Stimulated activated CD8-positive, alpha-beta memory T cell treated with anti-CD3 and anti-CD28 coated beads, Interleukin-4, amount 100 ng/mL, for 4 hours (primary cell): ENCODE results near the gene CATSPERD.

Experiments
- DNase-seq, 2 donors: peaks; one replicate each; pipeline ENCODE4 v3.0.0-alpha.2; 2020; ENCODE audit warnings: low read depth in 2 of 2, low spot score in 1 of 2

CATSPERD gene

GRCh38 chr19:5803752-5804515 lies 83.5 kb downstream of the CATSPERD start:
- DNase-seq, result peak; percentile 72 to 75

DNA sequence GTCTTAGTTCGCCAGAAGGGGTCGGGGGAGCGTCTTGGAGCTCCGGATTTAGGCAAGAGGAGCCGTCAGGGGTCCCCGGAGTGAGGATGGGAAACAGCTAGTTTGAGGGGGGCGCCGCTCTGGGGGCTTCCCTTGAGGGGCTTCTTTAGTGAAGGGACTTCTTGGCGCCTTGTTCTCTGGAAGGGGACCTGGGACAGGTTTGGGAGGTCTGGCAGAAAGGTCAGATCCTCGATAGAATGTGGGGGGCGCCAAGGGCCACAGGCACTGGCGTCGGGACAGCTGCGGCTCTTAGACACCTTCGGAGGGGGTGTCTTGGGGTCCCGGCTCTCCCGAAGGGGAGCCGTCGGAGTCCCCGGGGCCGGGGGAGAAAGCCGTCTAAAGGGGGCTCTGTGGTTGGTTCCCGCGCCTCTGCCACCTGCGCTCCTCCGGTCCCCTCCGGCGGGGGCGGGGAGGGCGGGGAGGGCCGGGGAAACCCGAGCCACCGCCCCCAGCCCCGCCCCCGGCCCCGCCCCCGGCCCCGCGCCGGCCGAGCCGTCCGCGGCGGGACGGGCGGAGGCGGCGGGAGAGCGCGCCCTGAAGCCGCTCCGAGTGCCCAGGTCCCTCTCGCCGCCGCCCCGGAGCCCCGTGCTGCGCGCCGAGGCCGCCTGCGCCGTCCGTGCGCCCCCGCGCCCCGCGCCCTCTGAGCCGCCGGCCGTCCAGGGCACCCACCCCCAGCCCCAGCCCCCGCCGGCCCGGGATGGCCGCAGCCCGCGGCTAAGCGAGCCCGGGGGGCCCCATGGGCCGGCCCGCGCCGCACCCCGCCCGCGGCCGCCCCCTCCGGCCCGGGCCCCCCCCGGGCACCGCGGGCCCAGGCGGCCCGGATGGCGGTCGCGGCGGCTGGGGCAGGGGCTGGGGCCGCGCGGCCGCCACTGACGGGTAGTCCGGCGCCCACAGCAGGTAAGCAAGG lies 84.4 kb downstream of the CATSPERD start, which contains the start of gene NRTN:
NRTN (plus strand) TSS at position 552 of the 946 bp plus-strand sequence. CDS start 19,099 bp downstream, outside the sequence.
- no peak for DNase-seq

DNA sequence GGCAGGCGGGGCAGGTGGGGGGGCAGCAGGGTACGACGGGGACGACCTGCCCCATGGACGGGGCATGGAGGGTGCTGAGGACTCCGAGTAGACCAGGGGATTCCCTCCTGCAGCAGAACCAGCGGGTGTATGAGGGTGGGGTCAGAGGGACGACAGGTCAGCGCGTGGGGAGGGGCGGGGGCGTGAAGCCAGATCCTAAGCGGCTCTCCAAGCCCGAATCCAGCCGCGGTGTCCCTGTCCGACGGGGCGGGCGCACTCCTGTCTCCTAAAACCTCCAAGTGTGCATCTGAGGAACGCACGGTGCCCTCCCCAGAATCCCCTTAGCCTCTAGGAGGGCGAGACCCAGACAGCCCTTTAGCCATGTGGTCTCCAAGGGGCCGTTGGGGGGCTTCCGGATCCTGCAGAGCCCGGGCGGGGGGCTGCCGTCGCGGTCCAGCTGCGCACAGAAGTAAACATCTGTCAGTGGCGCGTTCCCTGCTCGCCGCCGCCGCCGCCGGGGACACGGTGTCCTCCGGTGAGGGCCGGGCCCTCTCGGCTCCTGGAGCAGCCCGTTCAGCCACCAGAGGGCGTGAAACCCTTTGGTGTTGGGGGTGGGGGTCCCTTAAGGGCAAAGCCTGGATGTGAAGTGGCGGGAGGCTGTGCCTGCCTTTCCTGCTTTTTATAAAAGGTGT lies 85.2 kb downstream of the CATSPERD start:
- no peak for DNase-seq

- DNase-seq, result no peak
Observed at GRCh38 chr19:5806133-5806489, 85.7 kb downstream of the CATSPERD start.

- no peak for DNase-seq
Observed at GRCh38 chr19:5806905-5807304, 86.5 kb downstream of the CATSPERD start.

DNA sequence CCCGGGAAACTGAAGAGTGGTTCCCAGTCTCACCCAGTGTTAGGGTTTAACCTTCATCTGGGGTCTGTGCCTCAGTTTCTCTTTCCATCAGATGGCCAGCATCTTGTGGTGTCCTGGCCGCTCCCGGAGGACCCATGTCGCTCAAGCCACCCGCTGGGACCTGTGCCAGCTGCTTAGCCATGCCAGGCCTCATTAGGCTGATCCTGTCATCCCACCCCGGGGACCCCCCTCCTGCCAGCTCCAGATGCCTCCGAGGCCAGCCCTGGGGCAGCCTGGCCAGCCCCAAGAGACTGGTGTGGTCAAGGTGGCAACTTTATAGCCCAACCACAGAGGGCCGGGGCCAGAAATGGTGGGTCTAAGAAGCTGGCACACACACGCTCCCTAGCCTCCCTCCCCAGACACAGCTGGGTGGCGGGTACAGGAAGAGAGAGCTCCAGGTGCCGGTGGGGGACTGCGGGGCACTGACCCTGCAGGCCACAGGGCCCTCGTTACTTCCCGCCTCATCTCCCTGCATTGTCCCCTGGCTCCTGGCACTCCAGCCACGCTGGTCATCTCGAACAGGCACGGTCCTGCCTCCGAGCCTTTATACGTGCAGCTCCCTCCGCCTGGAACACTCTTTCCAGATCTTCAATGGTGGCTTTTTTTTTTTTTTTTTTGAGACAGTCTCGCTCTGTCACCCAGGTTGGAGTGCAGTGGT lies 87.8 kb downstream of the CATSPERD start:
- no peak for DNase-seq

DNA sequence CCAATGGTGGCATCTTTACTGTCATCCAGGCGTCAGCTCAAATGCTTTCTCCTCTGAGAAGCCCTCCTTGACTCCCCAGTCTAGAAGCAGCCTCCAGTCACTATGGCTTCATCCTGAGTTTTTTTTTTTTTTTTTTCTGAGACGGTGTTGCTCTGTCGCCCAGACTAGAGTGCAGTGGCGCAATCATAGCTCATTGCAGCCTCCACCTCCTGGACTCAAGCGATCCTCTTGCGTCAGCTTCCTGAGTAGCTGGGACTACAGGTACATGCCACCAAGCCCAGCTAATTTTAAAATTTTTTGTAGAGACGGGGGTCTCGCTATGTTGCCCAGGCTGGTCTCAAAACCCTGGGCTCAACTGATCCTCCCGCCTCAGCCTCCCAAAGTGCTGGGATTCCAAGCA lies 88.6 kb downstream of the CATSPERD start:
- DNase-seq, result no peak

GRCh38 chr19:5809469-5809868 lies 89.0 kb downstream of the CATSPERD start:
- DNase-seq, result no peak

DNA sequence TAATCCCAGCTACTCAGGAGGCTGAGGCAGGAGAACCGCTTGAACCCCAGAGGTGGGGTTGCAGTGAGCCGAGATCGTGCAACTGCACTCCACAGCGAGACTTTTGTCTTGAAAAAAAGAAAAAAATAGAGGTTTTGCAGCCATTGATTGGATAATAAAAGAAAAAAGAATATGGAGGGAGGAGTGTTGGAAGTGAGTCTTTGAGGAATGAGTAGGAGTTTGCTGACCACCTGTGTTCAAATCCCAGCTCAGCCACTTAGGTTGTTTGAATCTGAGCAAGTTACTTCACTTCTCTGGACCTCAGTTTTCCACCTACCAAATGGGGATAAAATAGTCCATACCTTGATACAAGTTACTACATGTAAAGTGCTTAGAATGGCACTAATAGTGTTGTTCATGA lies 90.7 kb downstream of the CATSPERD start:
- DNase-seq, result no peak

- DNase-seq, result no peak
Observed at GRCh38 chr19:5814123-5814851, 93.8 kb downstream of the CATSPERD start.

DNA sequence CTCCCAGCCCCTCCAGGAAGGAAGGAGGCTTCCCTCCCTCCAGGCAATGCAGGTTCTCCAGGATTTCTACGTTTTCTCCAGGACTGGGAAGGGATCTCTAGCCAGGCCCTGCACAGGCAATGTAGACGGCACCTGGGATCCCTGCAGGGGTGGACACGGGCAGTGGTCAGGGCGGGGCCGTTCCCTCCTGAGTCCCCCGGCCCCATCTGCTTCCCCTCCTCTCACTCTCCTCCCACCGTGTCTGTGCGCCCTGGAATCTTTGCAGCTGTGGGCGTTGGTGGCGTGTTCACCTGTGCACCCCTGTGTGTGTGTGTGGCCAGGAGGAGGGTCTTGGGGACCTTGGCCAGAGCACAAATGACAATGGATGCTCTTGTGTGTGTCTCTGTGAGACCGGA lies 94.4 kb downstream of the CATSPERD start:
- no peak for DNase-seq

- no peak for DNase-seq
Observed at GRCh38 chr19:5817218-5817617, 96.8 kb downstream of the CATSPERD start.

DNA sequence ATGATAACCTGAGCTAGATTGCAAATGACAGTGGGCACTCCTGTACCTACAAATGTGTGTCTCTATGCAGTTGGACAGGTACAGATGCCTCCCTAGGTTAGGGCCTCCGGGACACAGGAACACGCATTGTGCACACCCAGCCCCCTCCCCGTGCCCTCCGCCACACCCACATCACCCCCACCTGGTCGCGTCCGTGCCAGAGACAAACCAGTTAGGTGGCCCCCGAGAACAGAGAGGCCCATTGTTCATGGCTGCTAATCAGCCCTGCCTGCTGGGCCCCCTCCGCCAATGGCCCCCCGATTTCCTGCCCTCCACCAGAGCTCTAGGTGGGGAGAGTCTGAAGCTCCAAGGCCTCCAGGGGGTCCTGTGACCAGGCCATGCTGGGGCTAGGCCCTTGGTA lies 98.2 kb downstream of the CATSPERD start:
- DNase-seq, result no peak

DNA sequence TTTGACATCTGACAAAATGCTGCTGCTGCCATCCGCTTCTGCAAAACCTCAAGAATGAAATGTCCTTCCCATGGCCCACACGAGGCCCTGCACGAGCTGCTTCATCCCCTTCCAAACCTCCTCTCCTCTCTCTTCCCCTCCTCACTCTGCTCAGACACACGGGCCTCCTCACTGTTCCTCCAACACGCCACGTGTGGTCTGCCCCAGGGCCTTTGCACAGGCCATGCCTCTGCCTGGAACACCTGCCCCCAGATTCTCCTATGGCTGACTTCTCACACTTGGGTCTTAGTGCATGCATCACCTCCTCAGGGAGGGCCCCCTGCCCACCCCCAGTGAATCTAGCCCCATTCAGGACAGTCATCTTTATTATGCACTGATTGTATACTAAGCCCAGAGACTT lies 100.3 kb downstream of the CATSPERD start:
- no peak for DNase-seq

- no peak for DNase-seq
Observed at GRCh38 chr19:5821521-5822180, 101.2 kb downstream of the CATSPERD start.

- DNase-seq, result no peak
Observed at GRCh38 chr19:5822181-5822844, 101.9 kb downstream of the CATSPERD start.

DNA sequence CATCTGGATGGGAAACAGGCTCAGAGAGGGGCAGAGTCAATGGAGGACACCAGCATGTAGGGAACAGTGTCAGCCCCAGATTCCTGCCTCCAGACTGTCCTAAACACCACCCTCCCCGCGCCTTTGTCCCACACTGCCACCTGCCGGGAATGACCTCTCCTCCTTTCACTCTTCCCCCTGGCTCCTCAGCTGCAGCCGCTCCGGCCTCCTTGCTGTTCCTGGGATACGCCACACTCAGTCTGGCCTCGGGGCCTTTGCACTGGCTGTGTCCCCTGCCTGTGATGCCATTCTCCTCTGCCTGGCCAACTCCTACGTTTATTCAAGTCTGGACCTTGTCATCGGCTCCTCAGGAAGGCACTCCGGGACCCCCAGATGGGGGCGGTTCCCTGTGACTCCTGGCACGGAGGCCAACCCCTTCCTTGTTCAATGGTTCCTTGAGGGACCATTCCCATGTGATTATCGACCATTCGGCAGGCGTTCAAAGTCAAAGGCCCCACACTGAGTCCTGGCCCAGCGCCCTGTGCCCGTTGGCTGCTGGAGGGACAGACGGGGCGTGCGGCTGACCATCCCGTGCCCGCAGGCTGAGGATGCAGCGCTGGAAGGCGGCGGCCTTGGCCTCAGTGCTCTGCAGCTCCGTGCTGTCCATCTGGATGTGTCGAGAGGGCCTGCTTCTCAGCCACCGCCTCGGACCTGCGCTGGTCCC lies 103.3 kb downstream of the CATSPERD start:
- no peak for DNase-seq

DNA sequence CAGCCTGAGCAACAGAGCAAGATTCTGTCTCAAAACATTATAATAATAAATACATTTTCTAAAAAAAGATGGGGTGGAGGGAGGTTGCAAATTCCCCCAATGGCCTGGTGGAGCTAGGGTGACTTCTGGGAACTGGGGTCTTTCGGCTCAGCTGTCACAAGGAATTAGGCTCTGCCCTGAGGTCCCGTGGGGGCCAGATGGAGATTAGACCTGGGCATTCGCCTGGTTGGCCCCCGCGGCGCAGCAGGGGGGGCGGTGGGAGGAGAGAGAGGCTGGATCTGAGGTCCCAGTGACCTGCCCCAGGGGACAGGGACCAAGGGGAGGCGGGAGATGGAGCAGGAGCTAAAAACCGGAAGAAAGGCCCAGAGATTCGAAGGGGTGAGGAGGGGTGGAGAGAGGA lies 104.3 kb downstream of the CATSPERD start:
- no peak for DNase-seq

DNA sequence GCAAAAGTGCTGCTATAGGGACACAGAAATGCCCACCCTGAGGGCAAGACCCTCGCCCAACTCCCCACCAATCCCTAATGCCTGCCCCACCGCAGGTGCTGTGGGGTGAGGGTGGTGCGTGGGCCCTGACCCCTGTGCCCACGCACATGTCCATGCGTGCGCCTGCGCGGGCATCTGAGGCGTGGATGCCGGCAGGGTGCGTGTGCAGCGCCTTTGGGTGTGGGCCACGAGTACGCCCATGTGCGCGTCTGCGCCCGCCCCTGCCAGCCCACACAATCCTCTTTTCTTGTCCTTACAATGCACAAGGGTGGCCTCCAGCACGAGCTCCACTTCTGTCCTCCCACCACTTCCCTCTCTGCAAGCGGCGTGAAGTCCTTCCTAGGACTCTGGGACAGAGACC lies 104.7 kb downstream of the CATSPERD start:
- DNase-seq, result no peak
